ENCODE results near the gene EPS8.

Gene EPS8

DNA sequence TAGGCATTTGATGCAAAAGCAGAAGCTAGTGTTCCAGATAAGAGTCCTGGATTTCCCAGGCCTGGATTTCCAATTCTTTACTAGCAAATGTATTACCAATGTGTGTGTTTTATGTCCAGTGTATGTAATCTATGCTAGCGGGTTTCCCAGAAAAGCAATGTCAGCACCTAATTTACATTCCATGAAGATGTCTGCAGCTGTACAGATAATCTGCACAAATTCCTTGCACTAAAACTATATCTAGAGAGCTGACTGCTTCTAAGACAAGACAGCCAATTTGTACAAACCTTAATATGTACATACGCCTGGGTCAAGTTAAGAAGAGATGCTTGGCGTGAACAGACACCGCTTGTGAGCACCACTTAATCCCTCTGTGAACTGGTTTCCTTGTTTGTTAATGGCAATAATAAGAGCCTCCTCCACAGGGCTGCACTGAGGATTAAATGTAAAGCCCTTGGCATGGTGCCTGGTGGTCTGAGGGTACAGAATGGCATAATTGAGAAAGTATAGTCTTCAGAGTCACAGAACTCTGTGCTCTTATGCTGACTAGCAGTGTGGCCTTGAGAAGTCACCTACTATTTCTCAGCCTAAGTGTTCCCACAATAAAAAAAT is 185.6 kb downstream of the EPS8 start:
- H3K27ac ChIP-seq (ENCODE audit: low read length) = no peak overlapping the region
- no peaks in the 10 kb centered on the region for H3K27me3 ChIP-seq (ENCODE audit: control insufficient read depth, insufficient read depth, low read length)
- H3K4me1 ChIP-seq (ENCODE audit: control insufficient read depth, insufficient read depth, low read length) = no peaks in the 10 kb centered on the region

GRCh38 chr12:15602051-15602672 is 187.0 kb downstream of the EPS8 start:
- DNase-seq (ENCODE audit: low read depth, low spot score) = no peak
- H3K27me3 ChIP-seq (ENCODE audit: control insufficient read depth, insufficient read depth, low read length) = no peaks in the 10 kb centered on the region
- H3K4me3 ChIP-seq (ENCODE audit: low read length) = no peak overlapping the region
- no peaks in the 10 kb centered on the region for H3K36me3 ChIP-seq (ENCODE audit: control insufficient read depth, insufficient read depth, low read length)
- H3K27ac ChIP-seq (ENCODE audit: low read length) = no peak overlapping the region
- no peaks in the 10 kb centered on the region for H3K9me3 ChIP-seq (ENCODE audit: control insufficient read depth, insufficient read depth, low read length)
- WGBS (ENCODE audit: insufficient coverage, insufficient read length) = no CpG with 5 or more reads among the region's 3 CpGs
- H3K4me1 ChIP-seq (ENCODE audit: control insufficient read depth, insufficient read depth, low read length) = no peaks in the 10 kb centered on the region

More for the DNA sequence above, 185.6 kb downstream of the EPS8 start:
- no CpG with 5 or more reads among the region's 4 CpGs for WGBS (ENCODE audit: insufficient coverage, insufficient read length)
- Histone ChIP-seq H3K36me3 (ENCODE audit: control insufficient read depth, insufficient read depth, low read length) (no peaks in the 10 kb centered on the region), H3K4me3 (ENCODE audit: low read length) (no peak overlapping the region), H3K9me3 (ENCODE audit: control insufficient read depth, insufficient read depth, low read length) (no peaks in the 10 kb centered on the region)
- DNase-seq (ENCODE audit: low read depth, low spot score) = no peak

DNA sequence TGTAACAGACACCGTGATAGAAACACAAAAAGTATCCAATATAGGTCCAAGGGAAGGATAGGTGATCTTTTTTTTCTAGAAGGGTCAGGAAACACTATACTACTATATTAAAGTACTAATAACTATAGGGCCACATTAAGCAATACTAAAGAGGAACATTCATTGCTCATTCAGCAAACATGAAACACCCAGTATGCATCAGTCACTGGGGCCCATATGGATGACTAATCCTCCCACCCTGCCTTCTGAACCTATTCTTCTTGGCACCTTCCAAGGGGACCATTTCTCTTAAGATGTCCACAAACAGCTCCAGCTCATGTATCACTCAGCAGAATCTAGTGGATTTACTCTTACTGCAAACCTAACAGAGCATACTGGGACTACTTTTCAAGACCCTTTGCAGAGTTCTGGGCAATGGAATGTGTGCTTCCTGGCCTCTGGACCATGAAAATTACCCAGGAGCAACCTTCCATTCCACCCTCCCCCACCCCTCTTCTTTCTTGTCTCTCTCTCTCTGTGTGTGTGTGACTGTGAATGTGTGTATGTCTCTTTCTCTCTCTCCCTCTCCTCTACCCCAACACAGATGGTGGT is 187.9 kb downstream of the EPS8 start:
- DNase-seq (ENCODE audit: low read depth, low spot score) = no peak
- no CpG with 5 or more reads among the region's 1 CpG for WGBS (ENCODE audit: insufficient coverage, insufficient read length)

GRCh38 chr12:15600223-15600935 is 188.8 kb downstream of the EPS8 start:
- DNase-seq (ENCODE audit: low read depth, low spot score) = no peak
- Histone ChIP-seq H3K36me3 (ENCODE audit: control insufficient read depth, insufficient read depth, low read length) (no peaks in the 10 kb centered on the region), H3K27ac (ENCODE audit: low read length) (no peak overlapping the region), H3K27me3 (ENCODE audit: control insufficient read depth, insufficient read depth, low read length) (no peaks in the 10 kb centered on the region), H3K9me3 (ENCODE audit: control insufficient read depth, insufficient read depth, low read length) (no peaks in the 10 kb centered on the region), H3K4me1 (ENCODE audit: control insufficient read depth, insufficient read depth, low read length) (no peaks in the 10 kb centered on the region), H3K4me3 (ENCODE audit: low read length) (no peak overlapping the region)
- WGBS (ENCODE audit: insufficient coverage, insufficient read length) = no CpG with 5 or more reads among the region's 7 CpGs

More for the DNA sequence above, 187.9 kb downstream of the EPS8 start:
- no peaks in the 10 kb centered on the region for H3K36me3 ChIP-seq (ENCODE audit: control insufficient read depth, insufficient read depth, low read length)
- no peak overlapping the region for H3K27ac ChIP-seq (ENCODE audit: low read length)
- H3K4me3 ChIP-seq (ENCODE audit: low read length) = no peak overlapping the region
- H3K27me3 ChIP-seq (ENCODE audit: control insufficient read depth, insufficient read depth, low read length) = no peaks in the 10 kb centered on the region
- H3K4me1 ChIP-seq (ENCODE audit: control insufficient read depth, insufficient read depth, low read length) = no peaks in the 10 kb centered on the region
- H3K9me3 ChIP-seq (ENCODE audit: control insufficient read depth, insufficient read depth, low read length) = no peaks in the 10 kb centered on the region

DNA sequence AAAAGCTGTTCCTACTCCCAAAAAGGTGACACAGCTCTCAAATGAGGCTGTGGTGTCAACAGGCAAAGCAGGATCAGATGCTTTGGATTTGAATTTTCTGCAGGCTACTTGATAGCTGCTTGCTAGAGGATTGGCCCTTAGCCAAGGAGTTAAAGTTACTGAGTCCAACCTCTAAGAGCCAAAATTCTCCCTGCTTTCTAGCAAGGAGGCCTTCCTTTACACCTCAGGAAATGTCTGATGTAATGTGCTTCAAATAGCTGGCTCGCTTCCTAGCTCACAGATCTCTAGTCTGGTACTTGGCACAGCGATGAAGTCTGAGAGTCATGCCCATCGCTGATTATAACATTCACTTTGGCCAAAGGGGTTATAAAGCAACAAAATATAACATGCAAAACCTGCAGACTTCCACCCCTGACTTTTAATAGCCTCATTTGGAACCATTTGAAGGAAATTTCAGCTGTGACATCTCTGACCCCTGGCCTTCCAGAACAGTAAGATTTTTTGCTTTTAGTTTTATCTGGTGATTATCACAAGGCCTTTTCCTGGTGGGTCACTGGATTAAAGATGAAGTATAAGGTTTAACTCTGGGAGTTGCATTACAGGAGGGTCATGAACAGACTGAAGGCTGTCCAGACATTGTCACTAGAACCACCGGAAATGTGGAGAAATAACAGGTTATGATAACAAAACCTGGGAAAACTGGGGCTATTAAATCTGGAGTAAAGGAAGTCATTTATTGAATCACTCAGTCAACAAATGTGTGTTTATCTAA is 189.7 kb downstream of the EPS8 start:
- no peaks in the 10 kb centered on the region for H3K9me3 ChIP-seq (ENCODE audit: control insufficient read depth, insufficient read depth, low read length)
- no peak for DNase-seq (ENCODE audit: low read depth, low spot score)
- no peaks in the 10 kb centered on the region for H3K36me3 ChIP-seq (ENCODE audit: control insufficient read depth, insufficient read depth, low read length)
- no peaks in the 10 kb centered on the region for H3K27me3 ChIP-seq (ENCODE audit: control insufficient read depth, insufficient read depth, low read length)
- WGBS (ENCODE audit: insufficient coverage, insufficient read length) = no CpG with 5 or more reads among the region's 4 CpGs
- H3K27ac ChIP-seq (ENCODE audit: low read length) = no peak overlapping the region
- no peak overlapping the region for H3K4me3 ChIP-seq (ENCODE audit: low read length)
- no peaks in the 10 kb centered on the region for H3K4me1 ChIP-seq (ENCODE audit: control insufficient read depth, insufficient read depth, low read length)

GRCh38 chr12:15597125-15597830 is 191.9 kb downstream of the EPS8 start:
- 0 out of 2 replicates have a peak, but pooled peaks cover 1% of the 10 kb centered on the region for H3K4me1 ChIP-seq (ENCODE audit: control insufficient read depth, insufficient read depth, low read length)

DNA sequence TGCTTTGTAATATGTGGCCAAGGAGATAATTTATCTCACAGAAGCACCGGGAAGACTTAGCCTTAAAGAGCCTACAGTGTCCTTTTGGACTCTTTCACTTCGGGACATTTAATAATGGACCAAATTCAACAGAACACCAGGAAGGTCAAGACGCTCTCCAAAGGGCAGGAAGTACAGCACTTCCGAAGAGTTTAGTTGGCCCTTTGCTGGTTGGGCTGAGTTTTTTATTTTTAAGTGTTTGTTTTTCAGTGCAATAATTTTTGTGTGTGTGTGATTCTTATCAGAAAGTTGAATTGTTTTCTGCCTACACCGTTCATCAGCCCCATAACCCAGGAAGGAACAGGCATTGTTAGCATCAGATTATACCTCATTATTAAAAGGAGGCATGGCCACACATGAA is 193.0 kb downstream of the EPS8 start:
- Histone ChIP-seq H3K9me3 (ENCODE audit: control insufficient read depth, insufficient read depth, low read length) (no peaks in the 10 kb centered on the region), H3K36me3 (ENCODE audit: control insufficient read depth, insufficient read depth, low read length) (no peaks in the 10 kb centered on the region), H3K27ac (ENCODE audit: low read length) (no peak overlapping the region), H3K4me3 (ENCODE audit: low read length) (no peak overlapping the region), H3K4me1 (ENCODE audit: control insufficient read depth, insufficient read depth, low read length) (0 out of 2 replicates have a peak, but pooled peaks cover 1% of the 10 kb centered on the region), H3K27me3 (ENCODE audit: control insufficient read depth, insufficient read depth, low read length) (no peaks in the 10 kb centered on the region)
- DNase-seq (ENCODE audit: low read depth, low spot score) = no peak
- no CpG with 5 or more reads among the region's 5 CpGs for WGBS (ENCODE audit: insufficient coverage, insufficient read length)

More at GRCh38 chr12:15597125-15597830, 191.9 kb downstream of the EPS8 start:
- no peak overlapping the region for H3K4me3 ChIP-seq (ENCODE audit: low read length)
- H3K9me3 ChIP-seq (ENCODE audit: control insufficient read depth, insufficient read depth, low read length) = no peaks in the 10 kb centered on the region
- no CpG with 5 or more reads among the region's 5 CpGs for WGBS (ENCODE audit: insufficient coverage, insufficient read length)
- H3K27ac ChIP-seq (ENCODE audit: low read length) = no peak overlapping the region
- H3K27me3 ChIP-seq (ENCODE audit: control insufficient read depth, insufficient read depth, low read length) = no peaks in the 10 kb centered on the region
- H3K36me3 ChIP-seq (ENCODE audit: control insufficient read depth, insufficient read depth, low read length) = no peaks in the 10 kb centered on the region
- DNase-seq (ENCODE audit: low read depth, low spot score) = no peak

DNA sequence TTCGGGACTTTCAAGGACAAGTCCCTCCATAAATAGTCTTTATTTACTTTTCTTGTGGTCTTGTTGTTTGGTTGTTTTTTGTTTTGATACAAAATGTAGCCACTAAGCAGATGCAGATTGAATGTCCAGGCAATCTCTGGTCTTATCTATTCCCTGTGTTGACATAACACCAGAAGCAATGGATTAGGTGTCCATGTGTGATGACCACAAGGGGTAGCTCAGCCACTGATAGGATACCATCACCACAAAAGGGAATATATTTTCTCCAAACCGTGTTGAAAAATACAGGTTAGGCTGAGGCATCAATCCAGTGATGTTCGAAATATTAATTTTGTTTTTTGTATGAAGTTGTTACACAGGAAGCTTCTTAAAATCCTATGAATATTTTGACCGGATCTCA is 196.3 kb downstream of the EPS8 start:
- DNase-seq (ENCODE audit: low read depth, low spot score) = no peak
- H3K27ac ChIP-seq (ENCODE audit: low read length) = no peak overlapping the region
- H3K36me3 ChIP-seq (ENCODE audit: control insufficient read depth, insufficient read depth, low read length) = no peaks in the 10 kb centered on the region

GRCh38 chr12:15591811-15592210 is 197.4 kb downstream of the EPS8 start:
- WGBS (ENCODE audit: insufficient coverage, insufficient read length) = no CpG with 5 or more reads among the region's 5 CpGs

More for the DNA sequence above, 196.3 kb downstream of the EPS8 start:
- Histone ChIP-seq H3K4me3 (ENCODE audit: low read length) (no peak overlapping the region), H3K4me1 (ENCODE audit: control insufficient read depth, insufficient read depth, low read length) (0 out of 2 replicates have a peak, but pooled peaks cover 1% of the 10 kb centered on the region), H3K9me3 (ENCODE audit: control insufficient read depth, insufficient read depth, low read length) (no peaks in the 10 kb centered on the region), H3K27me3 (ENCODE audit: control insufficient read depth, insufficient read depth, low read length) (no peaks in the 10 kb centered on the region)
- no CpG with 5 or more reads among the region's 4 CpGs for WGBS (ENCODE audit: insufficient coverage, insufficient read length)

More at GRCh38 chr12:15591811-15592210, 197.4 kb downstream of the EPS8 start:
- H3K9me3 ChIP-seq (ENCODE audit: control insufficient read depth, insufficient read depth, low read length) = no peaks in the 10 kb centered on the region
- no peaks in the 10 kb centered on the region for H3K36me3 ChIP-seq (ENCODE audit: control insufficient read depth, insufficient read depth, low read length)
- DNase-seq (ENCODE audit: low read depth, low spot score) = no peak
- no peak overlapping the region for H3K27ac ChIP-seq (ENCODE audit: low read length)
- H3K4me3 ChIP-seq (ENCODE audit: low read length) = no peak overlapping the region
- no peaks in the 10 kb centered on the region for H3K27me3 ChIP-seq (ENCODE audit: control insufficient read depth, insufficient read depth, low read length)
- H3K4me1 ChIP-seq (ENCODE audit: control insufficient read depth, insufficient read depth, low read length) = 0 out of 2 replicates have a peak, but pooled peaks cover 1% of the 10 kb centered on the region
